A549 (cell line): ENCODE results near the gene TEF. TPM values are rescaled to one million over a fixed set of nuclear protein-coding genes. Genes with fewer than 3 reads are reported as not detected.

Experiments
- ATAC-seq, 2 experiments: fragments of 200-7000 bp in 1 of 2; fragments of >200 bp in 1 of 2; cut with Nextera tagmentation in 1 of 2; cut with Tn5 transposase in 1 of 2; 3 replicates each; pipeline versions ENCODE4 v1.8.0 to v1.9.1; 2018 to 2020; ENCODE audit warnings: mild to moderate bottlenecking in 1 of 2, moderate library complexity in 1 of 2
- CTCF ChIA-PET: fragments of 300-600 bp; sonication (Branson Sonifier 250); formaldehyde crosslinking; extraction: SDS; loops from one replicate; lab custom pipeline; 2021; ENCODE audit warnings: antibody characterized with exemption, inconsistent platforms; lab: Yijun Ruan, JAX
- POLR2A ChIA-PET: fragments of 350-600 bp; formaldehyde crosslinking; extraction: SDS; loops from one replicate; lab custom pipeline; 2021; ENCODE audit warnings: antibody characterized with exemption, inconsistent platforms; lab: Yijun Ruan, JAX
- DNase-seq, 2 experiments: peaks; one replicate each; pipeline versions ENCODE4 v3.0.0 to v3.0.0-alpha.2; 2011 to 2016; ENCODE audit warnings: low read depth in 1 of 2, low spot score in 1 of 2
- FAIRE-seq: peaks from 2 replicates; lab custom pipeline; 2011; peaks lifted over from hg19 to GRCh38; lab: Jason Lieb, UNC
- H3K27ac ChIP-seq, 2 experiments: fragments of >200 bp; sonication (Bioruptor Twin); formaldehyde crosslinking; 3 replicates each; pipeline ENCODE4 v1.5.1; 2016 to 2017
- H3K4me1 ChIP-seq: fragments of >200 bp; sonication (Bioruptor Twin); formaldehyde crosslinking; 3 replicates; pipeline ENCODE4 v1.6.1; 2016
- H3K4me2 ChIP-seq: fragments of >200 bp; sonication (Bioruptor Twin); formaldehyde crosslinking; 3 replicates; pipeline ENCODE4 v1.6.1; 2016
- H3K4me3 ChIP-seq: fragments of >200 bp; sonication (Bioruptor Twin); formaldehyde crosslinking; 3 replicates; pipeline ENCODE4 v1.5.1; 2016
- H3K9me3 ChIP-seq: fragments of >200 bp; sonication (Bioruptor Twin); formaldehyde crosslinking; 3 replicates; pipeline ENCODE4 v1.6.1; 2016
- CBX8 ChIP-seq: fragments of 200-600 bp; sonication (generic); IDR thresholded peaks from 2 replicates; pipeline ENCODE4 v1.6.1; 2016
- CEBPB ChIP-seq, 2 experiments: fragments of >200 bp in 1 of 2; sonication (Bioruptor Twin) in 1 of 2; formaldehyde crosslinking in 1 of 2; IDR thresholded peaks; 2 replicates each; pipeline ENCODE4 v1.6.1; 2012 to 2016
- CHD2 ChIP-seq: fragments of 150-350 bp; IDR thresholded peaks from 2 replicates; pipeline ENCODE4 v1.6.1; 2014; ENCODE audit warnings: low read length; ENCODE audit not compliant: partially characterized antibody
- ELK1 ChIP-seq: fragments of 150-350 bp; IDR thresholded peaks from 2 replicates; pipeline ENCODE4 v1.6.1; 2014; ENCODE audit warnings: low read depth, mild to moderate bottlenecking, low read length
- EP300 ChIP-seq, 2 experiments: fragments of >200 bp; sonication (Bioruptor Twin); formaldehyde crosslinking; IDR thresholded peaks; 2 replicates in 1 of 2; 3 replicates in 1 of 2; pipeline ENCODE4 v1.6.1; 2016 to 2017
- FOSL2 ChIP-seq, 2 experiments: fragments of 450-650 bp in 1 of 2; fragments of >200 bp in 1 of 2; sonication (Bioruptor Twin) in 1 of 2; formaldehyde crosslinking; IDR thresholded peaks; 2 replicates each; pipeline versions ENCODE4 v1.5.0 to v1.6.1; 2016 to 2020; ENCODE audit warnings: mild to moderate bottlenecking in 1 of 2, moderate library complexity in 1 of 2
- GATA3 ChIP-seq: IDR thresholded peaks from 2 replicates; pipeline ENCODE4 v1.6.1; 2012; ENCODE audit warnings: borderline replicate concordance
- HES2 ChIP-seq: fragments of >200 bp; sonication (Bioruptor Twin); formaldehyde crosslinking; IDR thresholded peaks from 2 replicates; pipeline ENCODE4 v1.6.1; 2016
- HEYL ChIP-seq: fragments of 250-450 bp; sonication (Bioruptor Pico); IDR thresholded peaks from 2 replicates; pipeline ENCODE4 v1.8.0; 2021; ENCODE audit warnings: mild to moderate bottlenecking, moderate library complexity
- HMGXB4 ChIP-seq: fragments of 250-450 bp; sonication (Bioruptor Pico); IDR thresholded peaks from 2 replicates; pipeline ENCODE4 v1.5.0; 2021; ENCODE audit warnings: mild to moderate bottlenecking, moderate library complexity, borderline replicate concordance
- HOXB5 ChIP-seq: fragments of 250-450 bp; sonication (Bioruptor Pico); IDR thresholded peaks from 2 replicates; pipeline ENCODE4 v1.5.0; 2020; ENCODE audit warnings: mild to moderate bottlenecking, moderate library complexity
- MAX ChIP-seq: IDR thresholded peaks from 2 replicates; pipeline ENCODE4 v1.6.1; 2012
- MAZ ChIP-seq: fragments of 150-350 bp; IDR thresholded peaks from 2 replicates; pipeline ENCODE4 v1.6.1; 2014; ENCODE audit warnings: antibody characterized with exemption, low read depth, low read length, borderline replicate concordance
- MYC ChIP-seq: IDR thresholded peaks from 2 replicates; pipeline ENCODE4 v1.6.1; 2012; ENCODE audit warnings: mild to moderate bottlenecking, inconsistent platforms, low read length, improper control_type of control experiment, borderline replicate concordance
- PHF8 ChIP-seq: fragments of 200-600 bp; sonication (generic); IDR thresholded peaks from 2 replicates; pipeline ENCODE4 v1.6.1; 2016; ENCODE audit warnings: low read depth, mild to moderate bottlenecking, antibody characterized with exemption, moderate library complexity, borderline replicate concordance
- RFX5 ChIP-seq: fragments of 450-650 bp; IDR thresholded peaks from 2 replicates; pipeline ENCODE4 v1.7.1; 2014; ENCODE audit warnings: antibody characterized with exemption, mild to moderate bottlenecking, moderate library complexity
- RNF2 ChIP-seq: fragments of 200-600 bp; sonication (generic); IDR thresholded peaks from 2 replicates; pipeline ENCODE4 v1.6.1; 2016; ENCODE audit warnings: low read depth, mild to moderate bottlenecking, antibody characterized with exemption, moderate library complexity, borderline replicate concordance
- TFCP2L1 ChIP-seq: fragments of 250-450 bp; sonication (Bioruptor Pico); IDR thresholded peaks from 2 replicates; pipeline ENCODE4 v1.5.0; 2021; ENCODE audit warnings: mild to moderate bottlenecking
- USF2 ChIP-seq: fragments of 450-650 bp; IDR thresholded peaks from 2 replicates; pipeline ENCODE4 v1.6.1; 2014; ENCODE audit warnings: antibody characterized with exemption
- ZFP36 ChIP-seq: fragments of 450-650 bp; IDR thresholded peaks from 2 replicates; pipeline ENCODE4 v1.6.1; 2014; ENCODE audit warnings: borderline replicate concordance; ENCODE audit not compliant: partially characterized antibody
- ZNF302 ChIP-seq: fragments of 250-450 bp; sonication (Bioruptor Pico); IDR thresholded peaks from 2 replicates; pipeline ENCODE4 v1.9.0; 2021; ENCODE audit warnings: inconsistent platforms, mild to moderate bottlenecking, moderate library complexity
- WGBS: methylation state at CpG from one replicate; pipeline ENCODE4 v1.1.6; 2017; ENCODE audit errors: missing lambda C conversion rate; 5-methylcytosine and 5-hydroxymethylcytosine counted together
- polyA plus RNA-seq, 4 experiments: library from polyadenylated mRNA; depleted of rRNA in 3 of 4; stranded (reverse); fragments of >200 nt; fragmentation: RNase III in 1 of 4; extraction: RNeasy Plus Mini Kit Qiagen cat#74134 plus additional on column Dnase treatment in 1 of 4; gene quantifications; 2 replicates in 3 of 4; 3 replicates in 1 of 4; pipeline ENCODE4 v1.2.3, GENCODE V29; 2011 to 2017

Gene TEF
- polyA plus RNA-seq, 2 of the 4 experiments (the other 2 are of a cell fraction), result 1.4 to 2.8 TPM

- H3K4me1 ChIP-seq, result peaks cover 15% of the 10 kb centered on the region; the same call in 2 of the 3 replicates
- FAIRE-seq (no peak), DNase-seq (no peak), ATAC-seq (no peak)
- CTCF ChIA-PET, result no interaction called here
- no peak overlapping the region for H3K4me3 ChIP-seq
- TF ChIP-seq ZFP36, result no peak
- TF ChIP-seq RFX5, result no peak
- no peak for TF ChIP-seq TFCP2L1 (CRISPR knock-in tag)
- TF ChIP-seq MAX, result no peak
- TF ChIP-seq CEBPB (IDR thresholded peaks at IDR 0.05), result no peak
- TF ChIP-seq HEYL, result no peak
- TF ChIP-seq EP300 (IDR thresholded peaks at IDR 0.05), result no peak
- TF ChIP-seq CHD2, result no peak
- TF ChIP-seq HMGXB4 (CRISPR knock-in tag), result no peak
- TF ChIP-seq MAZ, result no peak
- no peak for TF ChIP-seq RNF2
- TF ChIP-seq GATA3, result no peak
- no peak for TF ChIP-seq HES2
- no peak for TF ChIP-seq PHF8
- TF ChIP-seq CBX8, result no peak
- TF ChIP-seq MYC, result no peak
- no peak for TF ChIP-seq ELK1
- no peak for TF ChIP-seq HOXB5 (CRISPR knock-in tag)
- H3K27ac ChIP-seq, result no peak overlapping the region
- WGBS, result 70% methylated on average over 5 of the region's 10 CpGs
- H3K4me2 ChIP-seq, result no peak overlapping the region
- H3K9me3 ChIP-seq, result no peaks in the 10 kb centered on the region
- POLR2A ChIA-PET, result no interaction called here
Observed at GRCh38 chr22:41353862-41354575, 27.7 kb upstream of the TEF start.

GRCh38 chr22:41354979-41355378, 26.8 kb upstream of the TEF start:
- Histone ChIP-seq H3K27ac (no peak overlapping the region), H3K4me3 (no peak overlapping the region), H3K9me3 (no peaks in the 10 kb centered on the region), H3K4me2 (no peak overlapping the region), H3K4me1 (peaks cover 18% of the 10 kb centered on the region; the same call in 2 of the 3 replicates)
- TF ChIP-seq EP300 (IDR thresholded peaks at IDR 0.05) (no peak), HES2 (no peak), FOSL2 (IDR thresholded peaks at IDR 0.05) (no peak), FOSL2 (CRISPR knock-in tag; IDR thresholded peaks at IDR 0.05) (no peak), MAZ (no peak), HOXB5 (CRISPR knock-in tag) (no peak)
- DNase-seq, result no peak
- 87% methylated on average over 10 of the region's 10 CpGs for WGBS
- FAIRE-seq, result no peak
- ChIA-PET POLR2A (no interaction called here), CTCF (no interaction called here)
- no peak for ATAC-seq

GRCh38 chr22:41355895-41356294, 25.8 kb upstream of the TEF start:
- Histone ChIP-seq H3K4me1 (peaks cover 20% of the 10 kb centered on the region; the same call in 2 of the 3 replicates), H3K9me3 (no peaks in the 10 kb centered on the region), H3K4me2 (no peak overlapping the region), H3K4me3 (no peak overlapping the region), H3K27ac (no peak overlapping the region)
- CTCF ChIA-PET, result no interaction called here
- POLR2A ChIA-PET, result no interaction called here
- WGBS, result 97% methylated on average over 15 of the region's 17 CpGs
- TF ChIP-seq ZNF302 (CRISPR knock-in tag), result no peak
- TF ChIP-seq USF2, result no peak
- ATAC-seq (no peak), FAIRE-seq (no peak), DNase-seq (no peak)
